GM19455 (cell line): ENCODE data around the gene XRCC4.

Experiments
- ATAC-seq: cut with Tn5 transposase; IDR thresholded peaks from one replicate; pipeline ENCODE4 v1.9.1; 2021; ENCODE audit not compliant: unreplicated experiment

XRCC4 gene

DNA sequence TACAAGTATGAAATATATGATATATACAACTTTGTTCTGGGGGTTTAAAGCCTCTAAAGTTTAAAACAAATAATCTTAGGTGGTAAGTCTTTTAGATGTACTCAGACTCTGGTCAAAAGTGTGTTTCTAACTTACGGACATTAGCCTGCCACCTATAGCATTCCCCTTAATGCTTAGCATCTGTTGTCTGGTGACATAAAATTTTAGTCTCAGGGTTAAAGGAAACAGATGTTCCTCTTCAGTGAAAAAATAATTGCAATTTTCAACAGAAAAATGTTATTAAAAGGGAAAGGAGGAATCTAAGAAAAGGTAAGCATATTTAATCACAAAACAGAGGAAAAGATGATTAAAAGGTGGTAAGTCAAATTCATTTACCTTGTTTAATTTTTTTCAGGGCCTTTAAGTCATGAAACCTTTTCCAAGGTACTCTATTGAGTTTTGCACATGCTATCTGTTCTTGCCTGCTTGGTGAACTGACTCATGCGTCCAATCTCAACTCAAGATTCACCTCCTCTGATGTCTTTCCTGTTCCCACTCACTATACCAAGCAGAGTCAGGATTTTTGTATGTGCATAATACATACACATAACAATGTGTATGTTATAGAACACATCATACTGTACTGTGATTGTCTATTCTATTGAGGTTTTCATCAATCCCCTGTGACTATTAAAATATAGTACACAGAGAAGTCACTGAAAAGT, 8.1 kb upstream of the XRCC4 start:
- ATAC-seq = no peak

- no peak for ATAC-seq
Observed at GRCh38 chr5:83071286-83072051, 5.9 kb upstream of the XRCC4 start.

- ATAC-seq = no peak
Observed at GRCh38 chr5:83072966-83073365, 4.4 kb upstream of the XRCC4 start.

GRCh38 chr5:83077662-83078261, 415 bp downstream of the XRCC4 start:
- ATAC-seq = peak; percentile 11

DNA sequence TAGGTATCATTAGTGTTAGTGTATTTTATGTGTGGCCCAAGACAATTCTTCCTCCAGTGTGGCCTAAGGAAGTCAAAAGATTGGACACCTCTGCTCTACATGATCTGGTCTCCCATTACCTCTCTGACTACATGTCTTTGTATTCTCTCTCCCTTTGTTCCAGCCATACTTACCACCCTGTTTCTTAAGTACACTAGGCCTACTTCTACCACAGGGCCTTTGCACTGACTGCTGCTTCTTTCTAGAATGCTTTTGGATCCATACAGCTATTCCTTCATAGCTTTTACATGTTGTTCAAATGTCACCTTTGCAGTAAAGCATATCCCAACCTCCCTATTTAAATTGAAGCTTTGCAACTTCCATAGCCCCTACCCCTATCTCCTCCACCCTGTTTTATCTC, 5.4 kb downstream of the XRCC4 start:
- ATAC-seq = no peak

DNA sequence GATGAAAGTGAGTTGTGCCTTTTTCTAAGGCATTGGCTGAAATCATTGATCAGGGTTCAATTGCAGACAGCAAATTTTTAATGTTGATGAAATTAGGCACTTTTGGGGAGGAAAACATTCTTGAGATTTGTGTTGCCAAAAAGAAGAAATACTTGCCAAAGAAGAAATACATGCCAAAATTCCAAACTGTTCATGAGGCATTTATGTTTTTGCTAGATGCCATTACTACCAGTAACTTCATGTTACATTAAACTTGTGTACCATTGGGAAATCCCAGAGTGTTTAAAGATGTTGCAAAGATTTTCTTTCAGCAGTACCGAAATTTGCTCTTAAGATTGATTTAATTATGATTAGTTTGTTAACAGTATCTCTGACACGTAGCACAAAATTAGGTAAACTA, 7.0 kb downstream of the XRCC4 start:
- ATAC-seq = no peak

DNA sequence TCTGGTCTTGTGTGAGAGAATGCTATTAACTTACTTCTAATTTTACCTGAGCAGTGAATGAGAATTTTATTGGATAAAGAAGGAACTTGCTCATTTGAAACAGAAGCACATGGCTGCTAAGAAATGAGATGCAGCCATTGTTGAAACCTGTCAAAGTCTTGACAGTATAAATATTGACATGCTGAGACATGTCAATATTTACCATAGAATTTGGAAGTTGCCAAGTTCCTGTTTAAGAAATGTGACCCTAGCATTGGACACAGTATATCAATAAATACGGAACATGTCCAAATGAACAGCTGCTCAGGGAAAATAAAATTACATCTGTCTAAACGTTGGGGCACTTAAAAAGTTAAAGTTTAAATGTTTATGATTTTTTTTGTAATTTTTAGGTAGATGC, 7.8 kb downstream of the XRCC4 start:
- no peak for ATAC-seq

DNA sequence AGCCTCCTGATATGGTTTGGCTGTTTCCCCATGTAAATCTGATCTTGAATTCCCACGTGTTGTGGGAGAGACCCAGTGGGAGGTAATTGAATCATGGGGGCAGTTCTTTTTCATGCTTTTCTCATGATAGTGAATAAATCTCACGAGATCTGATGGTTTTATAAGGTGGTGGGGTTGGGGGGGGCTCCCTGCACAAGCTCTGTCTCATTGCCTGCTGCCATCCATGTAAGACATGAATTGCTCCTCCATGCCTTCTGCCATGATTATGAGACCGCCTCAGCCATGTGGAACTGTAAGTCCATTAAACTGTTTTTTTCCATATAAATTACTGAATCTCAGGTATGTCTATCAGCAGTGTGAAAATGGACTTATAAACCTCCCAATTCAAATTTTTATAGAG, 12.8 kb downstream of the XRCC4 start:
- ATAC-seq = no peak

DNA sequence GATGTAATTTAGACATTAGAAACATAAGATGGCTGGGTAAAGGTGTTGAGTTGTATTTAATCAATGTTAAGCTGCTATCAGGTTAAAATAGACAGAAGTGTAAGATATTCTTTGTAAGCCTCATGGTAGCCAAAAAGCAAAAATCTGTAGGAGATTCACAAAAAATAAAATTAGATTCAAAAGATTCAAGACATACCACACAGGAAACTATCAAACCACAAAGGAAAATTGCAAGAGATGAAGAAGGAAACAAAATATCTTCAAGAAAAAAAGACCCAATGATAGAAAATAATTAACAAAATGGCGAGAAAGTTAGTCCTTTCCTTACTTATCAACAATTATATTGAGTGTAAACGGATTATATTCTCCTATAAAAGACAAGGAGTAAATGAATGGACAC, 15.3 kb downstream of the XRCC4 start:
- no peak for ATAC-seq

DNA sequence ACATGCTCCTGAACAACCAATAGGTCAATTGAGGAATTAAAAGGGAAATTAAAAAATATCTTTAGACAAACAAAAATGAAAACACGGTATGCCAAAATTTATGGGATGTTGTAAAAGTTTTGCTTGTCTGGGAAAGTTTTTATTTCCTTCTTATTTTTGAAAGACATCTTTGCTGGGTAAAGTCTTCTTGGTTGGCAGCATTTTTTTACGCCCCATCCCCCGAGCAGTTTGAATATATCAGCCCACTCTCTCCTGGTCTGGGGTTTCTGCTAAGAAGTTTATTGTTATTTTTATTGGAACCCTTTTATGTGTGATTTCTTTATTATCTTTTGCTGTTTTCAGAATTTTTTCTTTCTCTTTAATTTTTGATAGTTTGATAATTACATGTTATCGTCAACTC, 16.3 kb downstream of the XRCC4 start:
- ATAC-seq = no peak

DNA sequence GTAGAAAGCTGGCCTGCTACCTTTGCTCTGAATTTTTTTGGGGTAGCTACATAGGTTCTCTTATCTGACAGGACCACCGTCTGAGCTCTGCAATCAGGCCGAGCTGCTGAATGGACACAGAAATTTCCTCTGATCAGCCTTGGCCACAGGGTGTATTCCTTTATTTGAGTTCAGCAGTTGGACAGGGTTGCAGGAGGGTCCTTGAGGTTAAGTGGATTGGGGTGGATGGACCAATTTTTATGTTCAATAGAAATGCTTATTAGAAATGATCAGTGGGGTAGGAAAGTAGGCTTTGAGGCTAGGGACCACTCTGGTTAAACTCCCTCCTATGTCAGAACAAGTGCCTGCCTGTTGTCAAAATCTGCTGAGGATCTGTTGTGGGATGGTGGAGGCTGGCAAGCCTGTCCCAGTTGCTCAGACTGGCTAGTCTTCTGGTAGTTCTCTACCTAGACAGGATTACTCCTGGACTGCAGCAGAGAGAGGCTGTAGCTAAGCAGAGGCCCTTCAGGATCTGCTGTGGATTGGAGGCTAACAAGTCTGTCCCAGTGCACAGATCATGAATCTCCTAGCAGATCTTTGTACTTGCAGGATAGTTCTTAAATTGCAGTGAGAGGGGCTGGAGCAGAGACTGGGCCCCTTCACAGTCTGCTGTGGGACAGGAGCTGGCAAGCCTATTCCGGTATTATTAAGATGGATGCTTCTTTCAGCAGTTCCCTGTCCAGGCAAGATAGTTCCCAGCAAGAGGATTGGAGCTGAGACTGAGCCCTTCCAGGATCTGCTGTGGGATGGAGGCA, 18.0 kb downstream of the XRCC4 start:
- ATAC-seq = no peak

GRCh38 chr5:83095957-83096539, 18.7 kb downstream of the XRCC4 start:
- ATAC-seq = no peak

GRCh38 chr5:83096660-83097339, 19.5 kb downstream of the XRCC4 start:
- ATAC-seq = no peak

GRCh38 chr5:83097689-83098231, 20.4 kb downstream of the XRCC4 start:
- ATAC-seq = no peak

GRCh38 chr5:83099001-83099400, 21.7 kb downstream of the XRCC4 start:
- ATAC-seq = no peak

GRCh38 chr5:83099445-83099844, 22.1 kb downstream of the XRCC4 start:
- ATAC-seq = no peak

- no peak for ATAC-seq
Observed at GRCh38 chr5:83101514-83101913, 24.2 kb downstream of the XRCC4 start.

DNA sequence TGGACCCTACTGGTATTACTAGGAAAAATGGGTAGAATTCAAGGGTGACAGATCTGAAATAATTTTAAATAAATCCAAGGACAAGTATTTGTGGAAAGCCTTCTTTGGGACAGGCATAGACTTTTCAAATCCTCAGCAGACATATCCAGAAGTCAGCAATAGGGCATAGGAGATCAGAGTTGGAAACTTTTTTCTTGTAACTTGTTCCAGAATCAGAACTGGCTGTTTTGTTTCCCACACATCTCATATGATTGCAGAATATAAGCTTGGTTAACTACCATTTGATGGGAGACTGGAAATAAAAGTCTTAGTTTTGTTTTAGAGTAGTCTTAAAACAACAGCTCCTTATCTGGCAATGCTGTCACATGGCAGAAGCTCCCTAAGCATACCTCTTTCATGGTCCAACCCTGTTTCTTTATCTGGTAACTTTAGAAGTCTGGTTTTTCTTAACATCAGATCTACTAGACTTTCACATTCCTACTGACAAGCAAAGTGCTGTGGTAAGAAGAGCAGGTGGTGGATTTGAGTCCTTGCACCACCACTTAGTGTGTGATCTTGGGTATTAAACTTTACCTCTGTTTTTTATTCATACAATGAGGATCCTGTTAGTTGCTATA, 25.1 kb downstream of the XRCC4 start:
- no peak for ATAC-seq

- no peak for ATAC-seq
Observed at GRCh38 chr5:83104021-83104420, 26.7 kb downstream of the XRCC4 start.
